Measurements from ENCODE around the gene TES.
"Not testable (repeated sequence)": the region's sequence is repeated elsewhere in the genome, so short reads cannot be mapped to it uniquely, and the experiment has no call there.

Gene TES

DNA sequence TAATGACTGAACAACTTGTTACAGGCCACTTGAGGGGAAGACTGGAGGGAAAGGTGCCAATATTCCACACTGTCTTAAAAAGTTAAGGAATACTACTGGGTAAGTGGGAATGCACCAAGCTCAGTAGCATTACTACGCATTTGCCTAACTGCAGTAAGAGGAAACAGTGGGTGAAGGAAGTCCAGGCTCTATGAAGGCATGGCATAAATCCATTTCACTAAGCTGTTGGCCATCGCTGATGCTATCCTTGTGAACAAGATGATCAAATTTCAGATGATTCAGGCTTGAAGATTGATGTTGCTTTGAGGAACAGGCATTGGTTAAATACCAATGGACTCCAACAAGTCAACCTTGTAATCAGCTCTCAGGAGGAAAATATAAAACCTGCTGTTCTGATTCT is 44.2 kb upstream of the TES start:
- TF ChIP-seq, protein P1, sequence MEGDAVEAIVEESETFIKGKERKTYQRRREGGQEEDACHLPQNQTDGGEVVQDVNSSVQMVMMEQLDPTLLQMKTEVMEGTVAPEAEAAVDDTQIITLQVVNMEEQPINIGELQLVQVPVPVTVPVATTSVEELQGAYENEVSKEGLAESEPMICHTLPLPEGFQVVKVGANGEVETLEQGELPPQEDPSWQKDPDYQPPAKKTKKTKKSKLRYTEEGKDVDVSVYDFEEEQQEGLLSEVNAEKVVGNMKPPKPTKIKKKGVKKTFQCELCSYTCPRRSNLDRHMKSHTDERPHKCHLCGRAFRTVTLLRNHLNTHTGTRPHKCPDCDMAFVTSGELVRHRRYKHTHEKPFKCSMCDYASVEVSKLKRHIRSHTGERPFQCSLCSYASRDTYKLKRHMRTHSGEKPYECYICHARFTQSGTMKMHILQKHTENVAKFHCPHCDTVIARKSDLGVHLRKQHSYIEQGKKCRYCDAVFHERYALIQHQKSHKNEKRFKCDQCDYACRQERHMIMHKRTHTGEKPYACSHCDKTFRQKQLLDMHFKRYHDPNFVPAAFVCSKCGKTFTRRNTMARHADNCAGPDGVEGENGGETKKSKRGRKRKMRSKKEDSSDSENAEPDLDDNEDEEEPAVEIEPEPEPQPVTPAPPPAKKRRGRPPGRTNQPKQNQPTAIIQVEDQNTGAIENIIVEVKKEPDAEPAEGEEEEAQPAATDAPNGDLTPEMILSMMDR (IDR thresholded peaks at IDR 0.05) = no peak
- Histone ChIP-seq H3K4me3 (no peak overlapping the region), H3K27ac (no peak overlapping the region)
- DNase-seq (ENCODE audit: low spot score) = no peak

DNA sequence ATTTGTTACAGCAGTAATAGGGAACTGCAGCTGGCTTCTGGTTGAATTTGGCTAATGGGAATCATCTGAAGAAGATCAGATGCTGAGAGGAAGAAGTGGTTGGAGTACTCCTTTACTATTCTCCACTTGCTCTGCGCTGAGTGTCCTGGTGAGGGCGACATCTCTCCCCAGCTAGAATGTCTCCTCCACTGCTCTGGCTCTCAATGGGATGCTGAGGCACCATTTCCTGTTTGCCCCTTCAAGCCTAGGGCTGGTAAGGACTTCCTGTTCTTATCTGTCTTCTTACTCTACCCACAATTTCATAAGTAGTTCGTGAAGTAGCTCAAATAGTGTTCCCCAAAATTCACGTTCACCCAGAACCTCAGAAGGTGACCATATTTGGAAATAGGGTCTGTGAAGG is 43.2 kb upstream of the TES start:
- DNase-seq (ENCODE audit: low spot score) = no peak
- TF ChIP-seq, protein P1 (IDR thresholded peaks at IDR 0.05) = no peak
- Histone ChIP-seq H3K4me3 (no peak overlapping the region), H3K27ac (no peak overlapping the region)

DNA sequence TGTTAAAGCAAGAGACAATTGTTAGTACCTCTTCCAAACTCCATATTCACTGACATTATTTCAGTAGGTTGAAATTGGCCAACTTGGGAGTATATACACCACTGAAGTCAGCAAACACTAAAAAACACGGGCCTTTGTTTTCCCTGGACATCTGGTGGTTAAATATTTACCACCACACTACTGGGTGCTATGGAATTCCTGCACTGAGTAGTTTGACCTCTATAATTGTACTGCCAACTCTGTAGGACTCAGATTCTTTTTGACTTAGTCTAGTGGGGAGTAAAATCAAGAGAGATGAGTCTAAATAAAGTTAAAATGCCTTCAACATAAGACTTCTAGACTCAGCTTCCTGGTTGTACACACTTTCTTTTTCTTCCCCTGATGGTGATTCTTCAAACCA is 41.3 kb upstream of the TES start:
- TF ChIP-seq, protein P1 (IDR thresholded peaks at IDR 0.05) = no peak

DNA sequence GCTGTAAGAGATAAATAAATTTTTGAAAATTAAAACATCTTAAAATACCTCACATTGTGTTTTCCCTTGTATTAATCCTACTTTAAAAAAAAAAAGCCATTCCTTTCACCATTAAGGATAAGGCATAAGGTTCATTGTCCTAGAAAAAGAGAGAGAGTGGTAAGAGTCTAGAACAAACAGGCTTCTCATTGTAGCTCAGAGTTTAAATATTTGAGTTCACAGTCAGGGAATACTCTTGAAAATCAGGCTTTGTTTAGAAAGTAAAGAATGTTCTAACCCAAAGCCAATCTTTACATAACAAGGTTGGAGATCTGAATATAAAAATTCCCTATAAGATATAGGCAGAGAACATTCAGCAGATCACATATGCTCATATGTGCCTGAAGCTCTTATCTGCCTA is 40.2 kb upstream of the TES start:
- no peak for DNase-seq (ENCODE audit: low spot score)
- H3K27ac ChIP-seq = no peak overlapping the region
- TF ChIP-seq, protein P1 (IDR thresholded peaks at IDR 0.05) = no peak
- no peak overlapping the region for H3K4me3 ChIP-seq

More for the DNA sequence above, 41.3 kb upstream of the TES start:
- DNase-seq (ENCODE audit: low spot score) = no peak
- Histone ChIP-seq H3K4me3 (no peak overlapping the region), H3K27ac (no peak overlapping the region)

DNA sequence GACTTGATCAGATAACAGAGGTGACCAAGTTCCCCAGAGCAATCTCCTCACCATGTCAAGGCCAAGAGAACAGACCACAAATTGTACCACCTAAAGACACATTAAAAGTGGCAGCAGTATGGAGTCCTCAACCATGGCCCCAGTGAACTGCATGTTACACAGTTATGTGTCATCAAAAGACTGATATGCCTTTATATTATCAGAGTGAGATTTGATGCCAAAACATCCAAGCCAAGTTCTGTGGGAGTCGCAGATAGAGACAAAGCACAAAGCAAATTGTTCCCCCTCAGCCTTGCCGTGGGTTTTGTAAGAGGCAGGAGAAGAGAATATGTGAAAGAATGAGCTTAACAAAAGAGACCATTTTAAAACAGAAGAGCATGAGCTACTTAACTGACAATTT is 39.2 kb upstream of the TES start:
- Histone ChIP-seq H3K4me3 (no peak overlapping the region), H3K27ac (no peak overlapping the region)
- no peak for DNase-seq (ENCODE audit: low spot score)
- TF ChIP-seq, protein P1 (IDR thresholded peaks at IDR 0.05) = no peak

DNA sequence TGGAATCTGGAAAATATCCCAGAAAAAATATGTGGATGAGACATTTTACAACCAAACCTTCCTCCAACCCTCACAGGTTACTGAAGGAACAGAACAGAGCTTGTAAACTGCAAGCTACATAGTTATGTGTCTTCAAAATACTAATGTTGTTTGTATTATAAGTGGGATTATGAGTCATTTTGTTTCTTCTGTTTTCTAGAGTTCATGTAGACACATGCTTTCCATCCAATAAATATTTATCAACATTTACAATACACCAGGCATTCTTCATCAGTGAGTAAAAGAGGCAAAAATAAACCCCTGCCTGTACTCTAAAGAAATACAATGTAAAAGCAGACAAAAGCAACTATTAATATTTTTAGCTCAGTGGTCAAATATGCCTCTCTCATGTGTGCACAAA is 38.0 kb upstream of the TES start:
- DNase-seq (ENCODE audit: low spot score) = no peak
- TF ChIP-seq, protein P1 (IDR thresholded peaks at IDR 0.05) = no peak
- Histone ChIP-seq H3K4me3 (no peak overlapping the region), H3K27ac (no peak overlapping the region)

DNA sequence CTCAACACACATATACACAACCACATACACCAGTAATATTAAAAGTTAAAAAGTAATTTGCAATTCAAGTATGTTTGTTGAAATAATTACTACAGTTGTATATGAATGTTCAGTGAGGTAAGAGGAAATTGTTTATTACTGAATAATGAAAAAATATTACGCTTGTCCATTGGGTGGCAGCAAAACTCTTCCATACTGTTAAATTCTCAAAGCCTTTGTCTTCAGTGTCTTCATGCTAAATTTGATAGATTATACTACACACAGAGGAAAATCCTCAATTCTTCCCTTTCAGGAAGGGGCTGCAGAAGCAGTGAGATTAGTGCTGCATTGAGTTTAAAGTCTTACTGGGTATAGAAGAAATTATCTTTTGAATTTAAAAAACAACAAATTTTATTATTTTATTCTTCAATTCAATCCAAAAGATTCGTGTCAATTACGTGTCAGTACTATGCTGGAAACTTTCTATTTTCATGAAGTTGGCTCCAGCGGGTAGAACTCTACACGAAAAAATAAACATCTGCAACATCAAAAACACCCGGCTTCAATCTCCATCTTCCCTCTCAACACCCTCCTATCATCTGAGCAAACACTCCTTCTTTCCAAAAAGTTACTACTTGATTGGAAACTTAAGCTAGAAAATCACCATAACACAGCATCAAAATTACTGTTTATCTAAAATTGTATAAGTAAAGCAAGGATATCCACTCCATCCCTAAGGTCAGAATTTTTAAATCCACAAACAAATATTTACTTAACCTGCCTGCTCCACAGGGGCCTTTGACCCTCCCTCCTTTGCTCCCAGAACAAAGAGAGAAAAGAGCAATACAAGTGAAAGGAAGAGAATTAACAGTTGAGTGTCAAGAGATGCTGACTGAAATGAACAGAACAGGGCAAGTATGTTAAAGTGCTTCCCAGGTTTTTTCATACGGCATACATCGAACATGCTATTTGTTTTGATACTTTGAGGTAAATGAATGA is 37.0 kb upstream of the TES start:
- Histone ChIP-seq H3K27ac (no peak overlapping the region), H3K4me3 (no peak overlapping the region)
- TF ChIP-seq, protein P1 (IDR thresholded peaks at IDR 0.05) = peak; percentile 53
- DNase-seq (ENCODE audit: low spot score) = no peak

DNA sequence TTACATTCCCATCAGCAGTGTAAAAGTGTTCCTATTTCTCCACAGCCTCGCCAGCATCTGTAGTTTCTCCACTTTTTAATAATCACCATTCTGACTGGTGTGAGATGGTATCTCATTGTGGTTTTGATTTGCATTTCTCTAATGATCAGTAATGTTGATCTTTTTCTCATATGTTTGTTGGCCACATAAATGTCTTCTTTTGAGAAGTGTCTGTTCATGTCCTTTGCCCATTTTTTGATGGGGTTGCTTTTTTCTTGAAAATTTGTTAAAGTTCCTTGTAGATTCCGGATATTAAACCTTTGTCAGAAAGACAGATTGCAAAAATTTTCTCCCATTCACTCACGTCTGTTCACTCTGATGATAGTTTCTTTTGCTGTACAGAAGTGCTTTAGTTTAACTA is 35.2 kb upstream of the TES start:
- not testable (repeated sequence) for H3K4me3 ChIP-seq; DNase-seq (ENCODE audit: low spot score)

More for the DNA sequence above, 35.2 kb upstream of the TES start:
- not testable (repeated sequence) for H3K27ac ChIP-seq
